HG02678 (cell line): ENCODE data around the gene CHD9.
"Not testable (repeated sequence)": the region's sequence is repeated elsewhere in the genome, so short reads cannot be mapped to it uniquely, and the experiment has no call there.

Experiments used
- ATAC-seq: cut with Tn5 transposase; IDR thresholded peaks from one replicate; pipeline ENCODE4 v1.9.1; 2021; ENCODE audit warnings: mild to moderate bottlenecking, moderate library complexity; ENCODE audit not compliant: unreplicated experiment

CHD9 gene

GRCh38 chr16:53074296-53074695 is 19.5 kb downstream of the CHD9 start:
- not testable (repeated sequence) for ATAC-seq

- not testable (repeated sequence) for ATAC-seq
Observed at GRCh38 chr16:53075461-53075860, 20.7 kb downstream of the CHD9 start.

- no peak for ATAC-seq
Observed at GRCh38 chr16:53078247-53078646, 23.5 kb downstream of the CHD9 start.

GRCh38 chr16:53078765-53079485 is 24.1 kb downstream of the CHD9 start:
- ATAC-seq = no peak

GRCh38 chr16:53080345-53081031 is 25.7 kb downstream of the CHD9 start:
- no peak for ATAC-seq

GRCh38 chr16:53081032-53081424 is 26.2 kb downstream of the CHD9 start:
- no peak for ATAC-seq

- no peak for ATAC-seq
Observed at GRCh38 chr16:53081686-53082407, 27.1 kb downstream of the CHD9 start.

- no peak for ATAC-seq
Observed at GRCh38 chr16:53082509-53082908, 27.7 kb downstream of the CHD9 start.

- no peak for ATAC-seq
Observed at GRCh38 chr16:53083119-53083518, 28.3 kb downstream of the CHD9 start.

GRCh38 chr16:53084141-53084541 is 29.4 kb downstream of the CHD9 start:
- ATAC-seq = no peak

- ATAC-seq = no peak
Observed at GRCh38 chr16:53084746-53085334, 30.0 kb downstream of the CHD9 start.

- ATAC-seq = no peak
Observed at GRCh38 chr16:53085369-53085843, 30.6 kb downstream of the CHD9 start.

- no peak for ATAC-seq
Observed at GRCh38 chr16:53085931-53086421, 31.2 kb downstream of the CHD9 start.

GRCh38 chr16:53087101-53087500 is 32.3 kb downstream of the CHD9 start:
- ATAC-seq = no peak

- no peak for ATAC-seq
Observed at GRCh38 chr16:53089434-53090285, 34.9 kb downstream of the CHD9 start.

- no peak for ATAC-seq
Observed at GRCh38 chr16:53090286-53090590, 35.4 kb downstream of the CHD9 start.

GRCh38 chr16:53090591-53091411 is 36.0 kb downstream of the CHD9 start:
- ATAC-seq = peak; percentile 62

GRCh38 chr16:53091466-53092211 is 36.8 kb downstream of the CHD9 start:
- ATAC-seq = peak; percentile 41

- no peak for ATAC-seq
Observed at GRCh38 chr16:53092284-53092683, 37.5 kb downstream of the CHD9 start.
